ENCODE data around the gene LAPTM4A.
"Not testable (repeated sequence)": the region's sequence is repeated elsewhere in the genome, so short reads cannot be mapped to it uniquely, and the experiment has no call there.

Gene LAPTM4A

DNA sequence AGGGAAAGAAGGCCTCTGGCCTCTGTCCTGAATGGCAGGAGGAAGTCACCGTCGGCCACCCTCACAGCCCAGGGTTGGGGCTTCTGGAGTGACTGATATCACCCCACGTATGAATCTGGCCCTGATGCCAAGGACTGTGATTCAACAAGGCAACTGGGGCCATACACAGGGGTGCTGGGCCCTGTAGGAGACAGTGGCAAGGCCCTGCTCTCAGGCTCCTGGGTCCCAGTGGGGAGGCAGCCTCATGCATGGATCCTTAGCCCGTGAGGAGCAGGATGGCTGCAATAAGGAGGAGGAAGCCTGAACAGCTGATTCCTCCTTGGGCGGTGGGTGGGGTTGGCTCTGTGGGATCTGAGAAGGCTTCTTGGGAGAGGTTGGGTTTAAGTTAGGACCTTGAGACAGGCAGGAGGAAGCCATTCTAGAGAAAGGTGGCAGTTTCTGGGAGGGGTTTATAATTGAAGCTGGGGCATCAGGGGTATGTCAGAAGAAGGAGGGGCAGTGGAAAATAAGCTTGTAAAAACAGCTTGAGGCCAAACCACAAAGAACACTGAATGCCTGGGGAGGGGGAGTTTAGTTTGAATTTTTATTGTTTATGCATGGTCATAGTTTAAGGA is 42.8 kb upstream of the LAPTM4A start:
- TF ChIP-seq CTCF (IDR thresholded peaks at IDR 0.05; ENCODE audit: borderline replicate concordance, insufficient read depth, low read depth, low read length), result no peak
- H3K4me3 ChIP-seq (ENCODE audit: low read depth, low read length), result no peak overlapping the region

DNA sequence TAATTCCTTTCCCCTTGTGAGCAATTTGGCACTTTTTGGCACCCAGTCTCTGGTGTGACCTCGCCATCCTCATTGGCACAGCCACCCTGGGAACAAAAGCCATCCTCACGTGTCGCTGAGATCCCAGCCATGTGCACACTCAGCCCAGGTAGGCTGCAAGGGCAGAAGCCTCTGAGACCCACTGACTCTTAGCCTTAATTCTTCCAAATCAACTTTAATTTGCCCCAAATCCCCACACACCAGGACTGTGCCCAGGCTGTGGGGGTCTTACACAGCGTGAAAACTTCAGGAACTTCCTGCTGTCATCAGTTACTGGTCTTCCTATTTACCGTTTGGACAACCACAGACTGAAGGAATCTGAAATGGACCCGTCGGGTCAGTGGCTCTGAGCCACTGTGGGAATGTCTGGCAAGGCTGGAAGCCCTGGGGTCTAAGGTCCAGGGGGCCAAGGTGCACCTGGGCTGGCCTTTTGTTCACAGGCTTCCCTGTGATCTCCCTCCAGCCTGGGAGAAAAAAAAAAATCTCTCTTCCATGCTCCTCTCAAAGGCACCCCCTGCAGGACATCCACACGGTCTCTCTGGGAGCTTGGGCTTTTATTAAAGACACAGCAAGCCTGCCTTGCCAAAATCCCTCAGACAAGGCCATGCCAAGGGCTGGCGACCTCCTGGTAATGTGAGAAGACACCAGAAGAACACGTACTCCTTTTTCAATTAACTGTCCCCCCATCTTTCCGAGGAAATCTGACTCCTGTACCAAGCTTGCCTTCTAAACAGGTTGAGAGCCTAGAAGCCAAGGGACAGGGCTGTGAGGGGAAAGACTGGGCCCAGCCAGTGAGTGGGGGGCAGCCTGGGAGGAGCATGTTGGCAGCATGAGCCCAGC is 42.1 kb upstream of the LAPTM4A start:
- TF ChIP-seq CTCF (IDR thresholded peaks at IDR 0.05; ENCODE audit: borderline replicate concordance, insufficient read depth, low read depth, low read length), result peak; percentile 24; the same call in 1 of the 2 replicates
- H3K4me3 ChIP-seq (ENCODE audit: low read depth, low read length), result no peak overlapping the region

- H3K4me3 ChIP-seq (ENCODE audit: low read depth, low read length), result no peak overlapping the region
- TF ChIP-seq CTCF (IDR thresholded peaks at IDR 0.05; ENCODE audit: borderline replicate concordance, insufficient read depth, low read depth, low read length), result no peak
Observed at GRCh38 chr2:20092901-20093235, 41.4 kb upstream of the LAPTM4A start.

DNA sequence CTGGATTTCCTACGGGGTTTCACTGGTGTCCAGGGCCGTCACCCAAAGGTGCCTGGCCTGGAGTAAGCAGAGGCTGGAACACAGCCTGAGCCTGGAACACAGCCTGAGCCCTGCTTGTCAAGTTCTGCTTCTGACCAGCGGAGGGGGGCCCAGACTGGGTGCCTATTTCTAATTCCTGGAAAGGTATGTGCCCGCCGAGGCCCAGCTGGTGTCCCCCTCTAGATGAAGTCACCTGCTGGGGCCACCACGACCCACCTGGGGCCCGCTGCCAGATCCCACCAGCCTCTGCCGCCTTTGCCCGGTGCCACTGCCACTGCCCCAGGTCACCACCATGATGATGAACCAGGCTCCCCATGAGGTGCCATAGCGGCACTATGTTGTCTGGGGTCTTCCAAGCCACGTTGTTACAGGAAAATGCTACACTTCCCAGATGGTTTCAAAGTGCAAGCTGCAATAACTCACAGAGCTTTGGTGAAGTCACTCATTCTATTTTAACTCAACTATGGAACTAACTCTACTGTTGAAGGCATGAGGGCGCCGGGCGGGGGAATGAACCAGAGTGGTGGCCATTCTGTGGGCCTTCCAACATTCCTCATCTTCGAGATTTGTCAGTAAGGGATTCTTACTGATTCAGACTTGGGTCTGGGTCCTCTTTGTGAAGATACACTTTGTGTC is 40.9 kb upstream of the LAPTM4A start:
- H3K4me3 ChIP-seq (ENCODE audit: low read depth, low read length), result no peak overlapping the region
- no peak for TF ChIP-seq CTCF (IDR thresholded peaks at IDR 0.05; ENCODE audit: borderline replicate concordance, insufficient read depth, low read depth, low read length)

- H3K4me3 ChIP-seq (ENCODE audit: low read depth, low read length), result no peak overlapping the region
- no peak for TF ChIP-seq CTCF (IDR thresholded peaks at IDR 0.05; ENCODE audit: borderline replicate concordance, insufficient read depth, low read depth, low read length)
Observed at GRCh38 chr2:20091305-20091991, 40.0 kb upstream of the LAPTM4A start.

- no peak for TF ChIP-seq CTCF (IDR thresholded peaks at IDR 0.05; ENCODE audit: borderline replicate concordance, insufficient read depth, low read depth, low read length)
- no peak overlapping the region for H3K4me3 ChIP-seq (ENCODE audit: low read depth, low read length)
Observed at GRCh38 chr2:20089715-20090464, 38.5 kb upstream of the LAPTM4A start.

GRCh38 chr2:20085909-20086308 is 34.5 kb upstream of the LAPTM4A start:
- H3K4me3 ChIP-seq (ENCODE audit: low read depth, low read length), result not testable (repeated sequence)

- H3K4me3 ChIP-seq (ENCODE audit: low read depth, low read length), result not testable (repeated sequence)
Observed at GRCh38 chr2:20082812-20083211, 31.4 kb upstream of the LAPTM4A start.

Data from GM12875 (cell line).